ENCODE results near the gene SPCS2. TPM values are rescaled to one million over a fixed set of nuclear protein-coding genes. Genes with fewer than 3 reads are reported as not detected.

SPCS2 gene
- total RNA-seq, 1 donor from 2014 or later: 26.0 TPM

DNA sequence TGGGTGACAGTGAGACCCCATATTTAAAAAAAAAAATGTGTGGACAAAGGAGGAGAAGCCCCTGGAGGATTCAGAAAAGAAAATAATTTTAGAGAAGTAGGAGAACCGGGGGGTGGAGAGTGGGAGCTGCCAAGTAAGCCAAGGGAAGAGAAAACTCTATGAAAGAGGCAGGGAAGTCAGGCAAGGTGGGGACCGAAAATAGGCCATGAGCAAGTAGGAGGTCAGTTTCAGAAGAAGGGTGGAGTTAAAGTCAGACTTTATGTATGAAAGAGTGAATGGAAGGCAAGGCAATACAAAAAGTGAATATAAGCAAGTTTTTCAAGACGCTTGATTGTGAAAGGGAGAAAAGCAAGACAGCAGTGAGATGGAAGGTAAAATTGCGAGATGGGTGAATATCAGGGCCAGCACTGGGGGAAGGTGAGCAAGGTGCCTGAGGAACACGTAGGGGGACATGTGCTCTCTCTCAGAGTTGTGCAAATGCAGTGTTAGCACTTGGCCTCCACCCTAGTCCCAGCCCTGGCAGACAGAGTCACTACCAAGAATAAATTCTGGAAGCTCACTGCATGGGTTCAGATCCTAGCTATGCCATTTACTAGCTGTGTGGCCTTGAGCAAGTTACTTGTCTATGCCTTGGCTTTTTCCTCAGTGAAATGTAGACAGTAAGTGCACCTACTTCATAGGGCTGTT is 6.8 kb upstream of the SPCS2 start:
- no peak for DNase-seq (ENCODE audit: extremely low spot score in 2 of 2)
- Histone ChIP-seq H3K4me3 (no peak overlapping the region), H3K9me3 (no peaks in the 10 kb centered on the region), H3K27ac (no peak overlapping the region), H3K4me1 (no peaks in the 10 kb centered on the region), H3K27me3 (no peaks in the 10 kb centered on the region), H3K36me3 (no peaks in the 10 kb centered on the region)
- TF ChIP-seq POLR2AphosphoS5 (IDR thresholded peaks at IDR 0.05; ENCODE audit: insufficient read depth in 1 of 2, low read depth in 1 of 2) (no peak), POLR2A (IDR thresholded peaks at IDR 0.05) (no peak)
- TF ChIP-seq, protein P1, sequence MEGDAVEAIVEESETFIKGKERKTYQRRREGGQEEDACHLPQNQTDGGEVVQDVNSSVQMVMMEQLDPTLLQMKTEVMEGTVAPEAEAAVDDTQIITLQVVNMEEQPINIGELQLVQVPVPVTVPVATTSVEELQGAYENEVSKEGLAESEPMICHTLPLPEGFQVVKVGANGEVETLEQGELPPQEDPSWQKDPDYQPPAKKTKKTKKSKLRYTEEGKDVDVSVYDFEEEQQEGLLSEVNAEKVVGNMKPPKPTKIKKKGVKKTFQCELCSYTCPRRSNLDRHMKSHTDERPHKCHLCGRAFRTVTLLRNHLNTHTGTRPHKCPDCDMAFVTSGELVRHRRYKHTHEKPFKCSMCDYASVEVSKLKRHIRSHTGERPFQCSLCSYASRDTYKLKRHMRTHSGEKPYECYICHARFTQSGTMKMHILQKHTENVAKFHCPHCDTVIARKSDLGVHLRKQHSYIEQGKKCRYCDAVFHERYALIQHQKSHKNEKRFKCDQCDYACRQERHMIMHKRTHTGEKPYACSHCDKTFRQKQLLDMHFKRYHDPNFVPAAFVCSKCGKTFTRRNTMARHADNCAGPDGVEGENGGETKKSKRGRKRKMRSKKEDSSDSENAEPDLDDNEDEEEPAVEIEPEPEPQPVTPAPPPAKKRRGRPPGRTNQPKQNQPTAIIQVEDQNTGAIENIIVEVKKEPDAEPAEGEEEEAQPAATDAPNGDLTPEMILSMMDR (IDR thresholded peaks at IDR 0.05): no peak
- intact Hi-C loops (cut with DNase I): loop anchor here (10.0 kb wide), 1 partner anchor 303 kb away; the partner anchor contains the start of gene TPBGL

DNA sequence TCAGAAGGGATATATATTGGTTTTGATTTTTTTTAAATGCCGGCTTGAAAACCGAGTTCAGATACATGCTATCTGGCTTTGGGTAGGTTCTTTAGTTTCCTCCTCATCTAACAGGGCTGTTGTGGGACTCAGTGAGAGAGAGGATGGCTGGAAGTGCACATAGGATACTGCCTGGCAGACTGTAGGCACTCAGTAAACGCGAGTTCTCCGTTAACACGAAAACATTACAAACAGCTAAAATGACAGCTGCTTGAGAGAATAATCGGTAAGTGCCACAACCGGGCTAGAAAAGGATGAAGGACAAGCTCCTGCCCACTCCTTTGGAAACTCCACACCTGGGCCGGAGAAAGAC is 544 bp upstream of the SPCS2 start:
- Histone ChIP-seq H3K27ac (peak overlapping the region; percentile 81), H3K36me3 (no peaks in the 10 kb centered on the region), H3K4me1 (peaks cover 27% of the 10 kb centered on the region), H3K27me3 (no peaks in the 10 kb centered on the region), H3K4me3 (peak overlapping the region; percentile 73 to 74), H3K9me3 (no peaks in the 10 kb centered on the region)
- intact Hi-C loops (cut with DNase I): loop anchor here (10.0 kb wide), 1 partner anchor 296 kb away; the partner anchor contains the start of gene TPBGL
- TF ChIP-seq, protein P1 (IDR thresholded peaks at IDR 0.05): no peak
- TF ChIP-seq POLR2A (IDR thresholded peaks at IDR 0.05): no peak
- TF ChIP-seq POLR2AphosphoS5 (IDR thresholded peaks at IDR 0.05; ENCODE audit: insufficient read depth in 1 of 2, low read depth in 1 of 2): no peak
- DNase-seq (ENCODE audit: extremely low spot score in 2 of 2): no peak

DNA sequence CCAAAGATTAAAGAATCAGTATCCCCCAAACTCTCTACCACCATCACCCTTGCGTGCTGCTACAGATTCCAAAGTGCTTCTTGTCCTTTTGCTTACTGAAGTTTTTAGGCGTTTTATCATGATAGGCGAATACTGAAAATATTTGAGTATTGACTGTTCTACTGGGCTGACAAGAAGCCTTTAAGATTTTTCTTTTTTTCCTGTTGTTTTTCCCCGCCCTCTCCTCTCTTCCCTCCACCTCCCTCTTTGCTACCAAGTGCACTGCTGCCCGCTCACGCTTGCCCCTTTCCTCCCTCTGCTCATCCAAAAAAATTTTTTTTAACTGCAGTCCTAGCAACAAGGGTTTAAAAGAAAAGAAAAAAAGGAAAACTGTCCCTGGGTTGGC is 679 bp downstream of the SPCS2 start:
- TF ChIP-seq, protein P1 (IDR thresholded peaks at IDR 0.05): no peak
- TF ChIP-seq POLR2A (IDR thresholded peaks at IDR 0.05) (no peak), POLR2AphosphoS5 (IDR thresholded peaks at IDR 0.05; ENCODE audit: insufficient read depth in 1 of 2, low read depth in 1 of 2) (no peak)
- DNase-seq (ENCODE audit: extremely low spot score in 2 of 2): no peak
- intact Hi-C loops (cut with DNase I): loop anchor here (10.0 kb wide), 1 partner anchor 295 kb away; the partner anchor contains the start of gene TPBGL
- no peaks in the 10 kb centered on the region for H3K9me3 ChIP-seq
- H3K4me1 ChIP-seq: peaks cover 36% of the 10 kb centered on the region
- peak overlapping the region; percentile 73 to 74 for H3K4me3 ChIP-seq
- no peaks in the 10 kb centered on the region for H3K27me3 ChIP-seq
- no peaks in the 10 kb centered on the region for H3K36me3 ChIP-seq
- peak overlapping the region; percentile 81 for H3K27ac ChIP-seq

DNA sequence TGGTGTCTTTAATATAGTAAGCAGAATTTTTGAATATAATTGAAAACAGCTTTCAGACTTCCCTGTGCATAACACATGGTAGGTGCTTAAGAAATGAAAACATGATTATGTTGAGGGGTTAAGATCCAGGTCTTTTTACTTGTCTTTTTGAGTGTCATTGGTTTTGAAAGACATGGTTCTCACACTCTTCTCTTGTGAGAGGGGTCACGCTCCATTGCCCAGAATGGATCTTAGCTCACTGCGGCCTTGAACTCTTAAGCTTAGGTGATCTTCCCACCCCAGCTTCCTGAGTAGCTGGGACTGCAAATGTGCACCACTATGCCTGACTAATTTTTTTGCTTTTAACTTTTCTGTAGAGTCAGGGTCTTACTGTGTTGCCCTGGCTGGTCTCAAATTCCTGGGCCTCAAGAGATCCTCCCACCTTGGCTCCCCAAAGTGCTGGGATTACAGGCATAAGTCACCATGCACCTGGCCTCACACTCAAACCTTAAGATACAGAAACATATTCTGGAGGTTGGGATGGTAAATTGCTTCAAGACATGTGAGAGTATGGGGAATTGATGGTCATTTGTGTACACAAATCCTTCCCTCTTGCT is 1.4 kb downstream of the SPCS2 start:
- no peak for DNase-seq (ENCODE audit: extremely low spot score in 2 of 2)
- Histone ChIP-seq H3K27ac (no peak overlapping the region), H3K9me3 (no peaks in the 10 kb centered on the region), H3K4me1 (peaks cover 38% of the 10 kb centered on the region), H3K36me3 (no peaks in the 10 kb centered on the region), H3K4me3 (peak overlapping the region; percentile 73 to 74), H3K27me3 (no peaks in the 10 kb centered on the region)
- no peak for TF ChIP-seq POLR2AphosphoS5 (IDR thresholded peaks at IDR 0.05; ENCODE audit: insufficient read depth in 1 of 2, low read depth in 1 of 2)
- no peak for TF ChIP-seq POLR2A (IDR thresholded peaks at IDR 0.05)
- TF ChIP-seq, protein P1 (IDR thresholded peaks at IDR 0.05): no peak
- intact Hi-C loops (cut with DNase I): no loop called here

DNA sequence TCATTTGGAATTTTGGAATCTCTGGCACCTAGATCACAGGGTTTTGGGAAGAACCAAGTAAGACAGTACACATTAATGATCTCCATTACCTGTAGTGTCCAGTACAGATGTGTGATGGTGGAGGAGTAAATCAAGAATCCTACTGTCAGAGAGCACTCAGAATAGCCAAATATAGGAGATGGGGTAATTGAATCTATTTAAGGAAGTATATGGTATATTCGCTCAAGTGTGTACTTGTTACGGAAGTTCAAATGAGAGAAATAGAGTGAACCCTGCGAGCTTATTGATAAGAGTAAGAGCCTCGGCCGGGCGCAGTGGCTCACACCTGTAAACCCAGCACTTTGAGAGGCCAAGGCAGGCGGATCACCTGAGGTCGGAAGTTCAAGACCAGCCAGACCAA is 2.2 kb downstream of the SPCS2 start:
- Histone ChIP-seq H3K27ac (no peak overlapping the region), H3K4me3 (no peak overlapping the region), H3K36me3 (no peaks in the 10 kb centered on the region), H3K4me1 (peaks cover 43% of the 10 kb centered on the region), H3K9me3 (no peaks in the 10 kb centered on the region), H3K27me3 (no peaks in the 10 kb centered on the region)
- intact Hi-C loops (cut with DNase I): no loop called here
- no peak for TF ChIP-seq POLR2A (IDR thresholded peaks at IDR 0.05)
- DNase-seq (ENCODE audit: extremely low spot score in 2 of 2): no peak

Data from vagina (tissue), 2 donors.